Mammary epithelial cell (primary cell): Measurements from ENCODE around the gene WFDC9.

Experiments
- EZH2 ChIP-seq: IDR thresholded peaks from 2 replicates; pipeline ENCODE4 v1.6.1; 2012; ENCODE audit warnings: low read length, inconsistent platforms, borderline replicate concordance
- TF ChIP-seq, protein P1 (sequence below), 2 donors: IDR thresholded peaks in 1 of 2; conservative IDR thresholded peaks in 1 of 2; 2 replicates each; pipeline ENCODE4 v1.5.1; 2011 to 2012; ENCODE audit warnings: inconsistent platforms in 2 of 2, low read length in 2 of 2, mild to moderate bottlenecking in 2 of 2, control low read depth in 1 of 2, low read depth in 1 of 2; ENCODE audit not compliant: insufficient read depth in 1 of 2; ENCODE audit errors: extremely low read depth in 1 of 2

DNA sequence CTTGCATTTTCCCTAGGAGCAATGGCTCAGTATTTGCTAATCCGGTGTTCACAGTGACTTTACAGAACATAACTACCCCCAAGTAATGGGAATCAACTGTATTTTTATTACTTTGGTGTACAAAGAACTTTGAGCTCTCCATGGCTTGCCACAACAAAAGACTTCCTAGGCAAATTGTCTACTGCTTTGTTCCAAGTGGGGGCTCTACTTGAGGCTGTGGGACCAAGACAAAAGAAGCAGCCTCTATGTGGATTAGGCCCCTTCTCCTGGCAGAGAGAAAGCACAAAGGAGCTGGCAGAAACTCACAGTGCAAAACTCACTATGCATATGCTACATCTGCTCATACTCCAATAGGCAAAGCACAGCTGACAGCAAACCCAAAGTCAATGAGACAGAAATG, 52.9 kb downstream of the WFDC9 start:
- TF ChIP-seq EZH2, result no peak
- TF ChIP-seq, protein P1, sequence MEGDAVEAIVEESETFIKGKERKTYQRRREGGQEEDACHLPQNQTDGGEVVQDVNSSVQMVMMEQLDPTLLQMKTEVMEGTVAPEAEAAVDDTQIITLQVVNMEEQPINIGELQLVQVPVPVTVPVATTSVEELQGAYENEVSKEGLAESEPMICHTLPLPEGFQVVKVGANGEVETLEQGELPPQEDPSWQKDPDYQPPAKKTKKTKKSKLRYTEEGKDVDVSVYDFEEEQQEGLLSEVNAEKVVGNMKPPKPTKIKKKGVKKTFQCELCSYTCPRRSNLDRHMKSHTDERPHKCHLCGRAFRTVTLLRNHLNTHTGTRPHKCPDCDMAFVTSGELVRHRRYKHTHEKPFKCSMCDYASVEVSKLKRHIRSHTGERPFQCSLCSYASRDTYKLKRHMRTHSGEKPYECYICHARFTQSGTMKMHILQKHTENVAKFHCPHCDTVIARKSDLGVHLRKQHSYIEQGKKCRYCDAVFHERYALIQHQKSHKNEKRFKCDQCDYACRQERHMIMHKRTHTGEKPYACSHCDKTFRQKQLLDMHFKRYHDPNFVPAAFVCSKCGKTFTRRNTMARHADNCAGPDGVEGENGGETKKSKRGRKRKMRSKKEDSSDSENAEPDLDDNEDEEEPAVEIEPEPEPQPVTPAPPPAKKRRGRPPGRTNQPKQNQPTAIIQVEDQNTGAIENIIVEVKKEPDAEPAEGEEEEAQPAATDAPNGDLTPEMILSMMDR (conservative IDR thresholded peaks at IDR 0.05 in 1 of 2, IDR thresholded peaks at IDR 0.05 in 1 of 2; ENCODE audit: extremely low read depth in 1 of 2, insufficient read depth in 1 of 2, low read depth in 1 of 2, low read length in 2 of 2), result no peak
